Tibial artery (tissue), 4 donors: Measurements from ENCODE around the gene C17orf67.

Experiments
- DNase-seq, 2 donors: peaks; one replicate each; pipeline ENCODE4 v3.0.0-alpha.2; 2019
- H3K27ac ChIP-seq, 2 donors: fragments of 200-600 bp; sonication (generic) in 1 of 2; 1 replicate in 1 of 2; 2 replicates in 1 of 2; pipeline ENCODE4 v1.5.1; 2018 to 2019; ENCODE audit warnings: mild to moderate bottlenecking in 1 of 2
- H3K27me3 ChIP-seq, 2 donors: fragments of 200-600 bp; sonication (generic) in 1 of 2; one replicate each; pipeline versions ENCODE4 v1.5.1 to v1.6.0; 2016 to 2019
- H3K36me3 ChIP-seq, 3 donors: fragments of 200-600 bp; sonication (generic) in 2 of 3; one replicate each; pipeline ENCODE4 v1.5.1; 2016 to 2019; ENCODE audit warnings: mild to moderate bottlenecking in 2 of 3
- H3K4me1 ChIP-seq, 4 donors: fragments of 200-600 bp; sonication (generic) in 2 of 4; 1 replicate in 3 of 4; 2 replicates in 1 of 4; pipeline ENCODE4 v1.5.1; 2016 to 2019
- H3K4me3 ChIP-seq, 2 donors: fragments of 200-600 bp; sonication (generic) in 1 of 2; 1 replicate in 1 of 2; 2 replicates in 1 of 2; pipeline ENCODE4 v1.5.1; 2018 to 2019; ENCODE audit warnings: mild to moderate bottlenecking in 2 of 2
- H3K9me3 ChIP-seq, 3 donors: fragments of 200-600 bp; sonication (generic) in 1 of 3; one replicate each; pipeline ENCODE4 v1.5.1; 2016 to 2019
- CTCF ChIP-seq, 2 experiments: fragments of 200-600 bp in 1 of 2; fragments of 450-650 bp in 1 of 2; IDR thresholded peaks; one replicate each; pipeline ENCODE4 v1.5.1; 2017 to 2019; ENCODE audit warnings: antibody characterized with exemption in 2 of 2, mild to moderate bottlenecking in 1 of 2, moderate library complexity in 1 of 2
- intact Hi-C: fragments of 100-400 bp; cut with DNase I; formaldehyde crosslinking; loops from one replicate; pipeline ENCODE4 v1.15.0; 2023; ENCODE audit warnings: low total_unique reads

The C17orf67 gene

DNA sequence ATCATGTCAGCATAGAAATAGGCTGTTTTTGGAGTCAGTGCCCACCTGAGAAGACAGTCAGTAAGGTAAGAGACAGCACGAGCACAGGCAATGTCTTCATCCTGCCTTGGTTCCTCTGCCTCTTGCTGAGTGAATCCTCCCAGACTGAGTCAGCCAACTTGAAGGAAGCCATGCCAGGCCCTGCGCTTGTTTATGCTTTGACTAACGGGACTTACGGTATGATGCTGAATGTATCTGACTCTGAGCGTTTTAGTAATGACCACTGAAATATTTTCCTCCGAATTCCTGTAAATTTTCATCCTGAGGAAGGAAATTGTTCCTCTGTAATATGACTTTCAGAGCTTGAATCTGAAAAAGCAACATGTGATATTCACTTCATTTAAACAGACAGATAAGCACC is 18.0 kb downstream of the C17orf67 start:
- intact Hi-C loops: no loop called here
- H3K4me3 ChIP-seq: no peak overlapping the region
- no peak for DNase-seq
- peaks cover 0 to 4% (median 4%) of the 10 kb centered on the region in 4 donors for H3K4me1 ChIP-seq
- TF ChIP-seq CTCF (IDR thresholded peaks at IDR 0.05): no peak
- H3K27ac ChIP-seq: no peak overlapping the region
- H3K27me3 ChIP-seq: no peaks in the 10 kb centered on the region
- H3K9me3 ChIP-seq: no peaks in the 10 kb centered on the region
- peaks cover 0 to 4% (median 0%) of the 10 kb centered on the region in 3 donors for H3K36me3 ChIP-seq

GRCh38 chr17:56812901-56813388 is 20.8 kb downstream of the C17orf67 start:
- no peak for DNase-seq

GRCh38 chr17:56810891-56811775 is 22.6 kb downstream of the C17orf67 start:
- no peak for DNase-seq
- no peaks in the 10 kb centered on the region for H3K27me3 ChIP-seq
- peaks cover 0 to 4% (median 0%) of the 10 kb centered on the region in 3 donors for H3K36me3 ChIP-seq
- H3K4me3 ChIP-seq: no peak overlapping the region
- intact Hi-C loops: no loop called here
- no peak for TF ChIP-seq CTCF (IDR thresholded peaks at IDR 0.05)
- H3K4me1 ChIP-seq: no peaks in the 10 kb centered on the region
- no peaks in the 10 kb centered on the region for H3K9me3 ChIP-seq
- no peak overlapping the region for H3K27ac ChIP-seq

More at GRCh38 chr17:56812901-56813388, 20.8 kb downstream of the C17orf67 start:
- Histone ChIP-seq H3K9me3 (no peaks in the 10 kb centered on the region), H3K4me3 (no peak overlapping the region), H3K27ac (no peak overlapping the region), H3K36me3 (peaks cover 0 to 4% (median 0%) of the 10 kb centered on the region in 3 donors), H3K4me1 (no peaks in the 10 kb centered on the region), H3K27me3 (no peaks in the 10 kb centered on the region)
- no peak for TF ChIP-seq CTCF (IDR thresholded peaks at IDR 0.05)
- intact Hi-C loops: no loop called here

DNA sequence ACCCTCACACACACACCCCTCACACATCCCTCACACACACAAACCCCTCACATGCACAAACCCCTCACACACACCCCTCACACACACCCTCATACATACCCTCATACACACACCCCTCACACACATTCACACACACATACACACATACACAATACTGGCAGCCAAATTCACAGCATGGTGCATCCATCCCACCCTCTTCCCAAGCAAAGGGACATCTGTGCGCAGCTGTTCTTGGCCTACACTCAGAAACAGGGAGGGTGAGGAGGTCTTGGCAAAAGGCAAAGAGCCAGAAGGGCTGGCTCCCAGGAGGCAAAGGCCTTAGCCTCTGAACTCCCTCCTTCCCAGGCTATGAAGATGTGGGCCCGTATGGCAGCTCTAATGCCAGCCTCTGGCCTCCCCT is 23.4 kb downstream of the C17orf67 start:
- intact Hi-C loops: no loop called here
- Histone ChIP-seq H3K27ac (no peak overlapping the region), H3K9me3 (no peaks in the 10 kb centered on the region), H3K27me3 (no peaks in the 10 kb centered on the region), H3K4me1 (no peaks in the 10 kb centered on the region), H3K4me3 (no peak overlapping the region), H3K36me3 (no peaks in the 10 kb centered on the region)
- TF ChIP-seq CTCF (IDR thresholded peaks at IDR 0.05): no peak
- DNase-seq: no peak

- intact Hi-C loops: no loop called here
These were observed 23.9 kb downstream of the C17orf67 start for GRCh38 chr17:56809820-56810179.

More at GRCh38 chr17:56809820-56810179, 23.9 kb downstream of the C17orf67 start:
- H3K36me3 ChIP-seq: no peaks in the 10 kb centered on the region
- H3K9me3 ChIP-seq: no peaks in the 10 kb centered on the region
- no peak for DNase-seq
- TF ChIP-seq CTCF (IDR thresholded peaks at IDR 0.05): no peak
- no peak overlapping the region for H3K27ac ChIP-seq
- H3K4me3 ChIP-seq: no peak overlapping the region
- no peaks in the 10 kb centered on the region for H3K4me1 ChIP-seq
- no peaks in the 10 kb centered on the region for H3K27me3 ChIP-seq
